HepG2 (cell line): ENCODE measurements around the gene IL4I1. TPM values are rescaled to one million over a fixed set of nuclear protein-coding genes. Genes with fewer than 3 reads are reported as not detected.

Experiments used
- AHR ChIP-seq: IDR thresholded peaks from 2 replicates; pipeline ENCODE4 v1.6.1; 2018; ENCODE audit warnings: missing genetic modification reagents, missing compliant biosample characterization
- CBX1 ChIP-seq: IDR thresholded peaks from one replicate; pipeline ENCODE4 v1.6.1; 2016; ENCODE audit warnings: antibody characterized with exemption, low read depth
- EZH2 ChIP-seq: conservative IDR thresholded peaks from 2 replicates; pipeline ENCODE4 v1.6.1; 2012; ENCODE audit warnings: mild to moderate bottlenecking, low read depth, low read length, moderate library complexity
- GATAD2A ChIP-seq: IDR thresholded peaks from 2 replicates; pipeline ENCODE4 v1.6.1; 2016
- HNF4G ChIP-seq, 2 experiments: sonication (generic) in 1 of 2; formaldehyde crosslinking in 1 of 2; IDR thresholded peaks; 2 replicates each; pipeline versions ENCODE4 v1.4.0 to v1.6.1; 2011 to 2020; ENCODE audit warnings: borderline replicate concordance in 2 of 2, low read depth in 2 of 2, mild to moderate bottlenecking in 2 of 2, low read length in 1 of 2, missing genetic modification reagents in 1 of 2, moderate library complexity in 1 of 2
- HNRNPH1 ChIP-seq: fragments of 200-400 bp; formaldehyde crosslinking; optimal IDR thresholded peaks from 2 replicates; pipeline ENCODE3; 2017; ENCODE audit warnings: mild to moderate bottlenecking, low read depth, low read length
- KMT2B ChIP-seq: IDR thresholded peaks from 2 replicates; pipeline ENCODE4 v1.6.1; 2016; ENCODE audit warnings: missing genetic modification reagents, missing compliant biosample characterization
- NR1H2 ChIP-seq: sonication (generic); formaldehyde crosslinking; IDR thresholded peaks from 2 replicates; pipeline ENCODE4 v1.8.1; 2022; ENCODE audit warnings: low read depth, missing genetic modification reagents, borderline replicate concordance
- PITX1 ChIP-seq: sonication (generic); formaldehyde crosslinking; IDR thresholded peaks from 2 replicates; pipeline ENCODE4 v1.5.1; 2020; ENCODE audit warnings: mild to moderate bottlenecking, missing genetic modification reagents
- POGZ ChIP-seq: sonication (generic); formaldehyde crosslinking; IDR thresholded peaks from 2 replicates; pipeline ENCODE4 v1.4.0; 2020; ENCODE audit warnings: mild to moderate bottlenecking, missing genetic modification reagents
- RFX3 ChIP-seq: IDR thresholded peaks from 2 replicates; pipeline ENCODE4 v1.6.1; 2016; ENCODE audit warnings: missing biosample characterization, missing genetic modification reagents
- RFXANK ChIP-seq: IDR thresholded peaks from 2 replicates; pipeline ENCODE4 v1.6.1; 2016
- SETDB1 ChIP-seq: sonication (generic); formaldehyde crosslinking; IDR thresholded peaks from 2 replicates; pipeline ENCODE4 v1.5.1; 2020; ENCODE audit warnings: missing genetic modification reagents, mild to moderate bottlenecking, borderline replicate concordance
- SMARCE1 ChIP-seq: fragments of 450-650 bp; IDR thresholded peaks from 2 replicates; pipeline ENCODE4 v1.6.1; 2017; ENCODE audit warnings: borderline replicate concordance
- SP1 ChIP-seq, 2 experiments: fragments of 450-650 bp in 1 of 2; sonication (generic) in 1 of 2; formaldehyde crosslinking in 1 of 2; IDR thresholded peaks; 2 replicates each; pipeline versions ENCODE4 v1.4.0 to v1.6.1; 2016 to 2020; ENCODE audit warnings: missing genetic modification reagents in 1 of 2
- TCF7L2 ChIP-seq: IDR thresholded peaks from 2 replicates; pipeline ENCODE4 v1.6.1; 2011; ENCODE audit warnings: mild to moderate bottlenecking, low read depth, low read length, moderate library complexity
- TP53 ChIP-seq: sonication (generic); formaldehyde crosslinking; conservative IDR thresholded peaks from 2 replicates; pipeline ENCODE4 v1.4.0; 2020; ENCODE audit warnings: missing genetic modification reagents
- TRIM24 ChIP-seq: sonication (generic); formaldehyde crosslinking; IDR thresholded peaks from 2 replicates; pipeline ENCODE4 v1.8.0; 2022; ENCODE audit warnings: mild to moderate bottlenecking, missing genetic modification reagents
- YEATS2 ChIP-seq: sonication (generic); formaldehyde crosslinking; IDR thresholded peaks from 2 replicates; pipeline ENCODE4 v1.4.0; 2020; ENCODE audit warnings: missing genetic modification reagents, borderline replicate concordance
- ZKSCAN8 ChIP-seq: IDR thresholded peaks from 2 replicates; pipeline ENCODE4 v1.6.1; 2016; ENCODE audit warnings: borderline replicate concordance, missing genetic modification reagents, missing compliant biosample characterization
- ZNF225 ChIP-seq: sonication (generic); formaldehyde crosslinking; IDR thresholded peaks from 2 replicates; pipeline ENCODE4 v1.4.0; 2020; ENCODE audit warnings: mild to moderate bottlenecking, missing genetic modification reagents
- ZNF547 ChIP-seq: sonication (generic); formaldehyde crosslinking; IDR thresholded peaks from 2 replicates; pipeline ENCODE4 v1.5.1; 2020; ENCODE audit warnings: mild to moderate bottlenecking, missing genetic modification reagents
- ZNF564 ChIP-seq: sonication (generic); formaldehyde crosslinking; IDR thresholded peaks from 2 replicates; pipeline ENCODE4 v1.8.1; 2023; ENCODE audit warnings: mild to moderate bottlenecking, missing genetic modification reagents
- ZNF619 ChIP-seq: sonication (generic); formaldehyde crosslinking; IDR thresholded peaks from 2 replicates; pipeline ENCODE4 v1.4.0; 2020; ENCODE audit warnings: mild to moderate bottlenecking, missing genetic modification reagents
- ZNF674 ChIP-seq: sonication (generic); formaldehyde crosslinking; IDR thresholded peaks from 2 replicates; pipeline ENCODE4 v1.5.0; 2020; ENCODE audit warnings: low read depth, mild to moderate bottlenecking, missing genetic modification reagents
- ZNF841 ChIP-seq: sonication (generic); formaldehyde crosslinking; IDR thresholded peaks from 2 replicates; pipeline ENCODE4 v1.8.1; 2023; ENCODE audit warnings: missing genetic modification reagents, borderline replicate concordance
- polyA plus RNA-seq, 8 experiments: library from polyadenylated mRNA; depleted of rRNA in 3 of 8; stranded (reverse) in 7 of 8; unstranded in 1 of 8; fragments of >200 nt; fragmentation: Illumina TruSeq in 4 of 8; extraction: Trizol in 4 of 8; gene quantifications; 2 replicates each; pipeline versions ENCODE4 v1.2.1 to v1.2.3, GENCODE V29; 2011 to 2016; ENCODE audit warnings: low read depth in 4 of 8, missing spikeins in 1 of 8, mixed read lengths in 1 of 8; ENCODE audit not compliant: insufficient read depth in 1 of 8
- total RNA-seq, 5 experiments: library from RNA; depleted of rRNA; stranded (reverse); fragments of >200 nt; fragmentation: Illumina TruSeq; extraction: Trizol; gene quantifications; 2 replicates each; pipeline ENCODE4 v1.2.3, GENCODE V29; 2016; ENCODE audit warnings: low read depth in 1 of 5
- TF ChIP-seq, protein P1 (sequence below): sonication (generic); formaldehyde crosslinking; conservative IDR thresholded peaks from 2 replicates; pipeline ENCODE4 v1.4.0; 2020; ENCODE audit warnings: missing genetic modification reagents
- TF ChIP-seq, protein P2 (sequence below): sonication (generic); formaldehyde crosslinking; IDR thresholded peaks from 2 replicates; pipeline ENCODE4 v1.5.0; 2020; ENCODE audit warnings: mild to moderate bottlenecking, missing genetic modification reagents

The IL4I1 gene
- total and polyA plus RNA-seq, 2 of the 13 experiments (the other 11 are each of a cell fraction or from before 2014, with no cell fraction given) = not detected

DNA sequence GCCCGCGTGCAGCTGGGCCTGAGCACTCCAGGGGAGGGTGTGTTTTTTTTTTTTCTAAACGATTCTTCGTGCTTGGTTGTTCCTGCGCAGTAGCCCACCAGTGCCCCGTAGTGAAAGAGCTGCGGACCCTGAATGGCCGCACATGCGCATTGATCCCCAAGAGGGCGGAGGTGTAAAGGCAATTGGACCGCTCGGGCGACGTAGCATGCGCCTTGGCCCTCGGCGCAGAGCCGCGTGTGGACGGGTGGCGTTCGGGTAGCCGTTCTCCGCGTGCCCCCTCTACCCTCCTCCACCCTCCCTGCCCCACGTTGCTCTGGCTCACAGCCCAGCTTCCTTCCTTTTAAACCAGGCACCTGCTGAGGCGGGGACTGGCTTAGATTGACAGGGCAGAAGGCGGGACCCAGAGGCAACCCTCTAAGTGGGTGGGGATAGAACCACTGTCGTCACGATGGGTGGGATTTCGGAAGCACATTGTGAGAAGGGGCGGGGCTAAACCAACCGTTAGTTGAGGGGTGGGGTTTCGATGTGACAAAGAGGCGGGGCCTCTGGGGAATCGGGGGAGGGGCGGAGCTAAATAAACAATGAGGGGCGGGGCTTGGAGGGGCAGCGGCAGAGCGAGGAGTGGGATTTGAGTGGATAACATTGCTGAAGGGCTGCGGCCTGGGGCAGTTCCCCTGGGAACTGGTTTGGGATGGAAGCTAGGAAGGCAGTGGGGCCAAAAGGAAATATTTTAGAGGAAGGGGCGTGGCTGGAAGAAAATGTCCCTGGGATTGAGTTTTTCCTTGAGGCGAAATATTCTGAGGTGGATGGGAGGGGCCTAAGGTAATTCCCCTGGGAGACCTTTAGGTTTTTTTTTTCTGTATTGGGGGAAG, 33.2 kb upstream of the IL4I1 start (continued):
- TF ChIP-seq, protein P1, sequence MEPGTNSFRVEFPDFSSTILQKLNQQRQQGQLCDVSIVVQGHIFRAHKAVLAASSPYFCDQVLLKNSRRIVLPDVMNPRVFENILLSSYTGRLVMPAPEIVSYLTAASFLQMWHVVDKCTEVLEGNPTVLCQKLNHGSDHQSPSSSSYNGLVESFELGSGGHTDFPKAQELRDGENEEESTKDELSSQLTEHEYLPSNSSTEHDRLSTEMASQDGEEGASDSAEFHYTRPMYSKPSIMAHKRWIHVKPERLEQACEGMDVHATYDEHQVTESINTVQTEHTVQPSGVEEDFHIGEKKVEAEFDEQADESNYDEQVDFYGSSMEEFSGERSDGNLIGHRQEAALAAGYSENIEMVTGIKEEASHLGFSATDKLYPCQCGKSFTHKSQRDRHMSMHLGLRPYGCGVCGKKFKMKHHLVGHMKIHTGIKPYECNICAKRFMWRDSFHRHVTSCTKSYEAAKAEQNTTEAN (CRISPR knock-in tag) = 0 out of 2 replicates have a peak, but pooled peaks have one; percentile 34
- TF ChIP-seq ZKSCAN8 (CRISPR knock-in tag) (peak; percentile 59; the same call in 1 of the 2 replicates), YEATS2 (peak; percentile 70; the same call in 1 of the 2 replicates), PITX1 (peak; percentile 28; the same call in 1 of the 2 replicates), SETDB1 (CRISPR knock-in tag) (no peak), RFXANK (CRISPR knock-in tag) (no peak), HNRNPH1 (peak; percentile 99), ZNF674 (CRISPR knock-in tag) (no peak; the same call in 1 of the 2 replicates), TCF7L2 (no peak), ZNF547 (CRISPR knock-in tag) (peak; percentile 89), POGZ (CRISPR knock-in tag) (no peak; the same call in 1 of the 2 replicates), SP1 (IDR thresholded peaks at IDR 0.05) (no peak), SP1 (CRISPR knock-in tag; IDR thresholded peaks at IDR 0.05) (peak; percentile 74), RFX3 (CRISPR knock-in tag) (no peak), TP53 (CRISPR knock-in tag) (no peak), GATAD2A (CRISPR knock-in tag) (no peak), TRIM24 (CRISPR knock-in tag) (no peak), ZNF564 (CRISPR knock-in tag) (no peak; the same call in 1 of the 2 replicates), ZNF225 (CRISPR knock-in tag) (peak; percentile 70), NR1H2 (no peak), AHR (CRISPR knock-in tag) (peak; percentile 69; the same call in 1 of the 2 replicates), SMARCE1 (no peak), HNF4G (IDR thresholded peaks at IDR 0.05; ENCODE audit: borderline replicate concordance, low read depth, low read length) (0 out of 2 replicates have a peak, but pooled peaks have one; percentile 5), HNF4G (CRISPR knock-in tag; IDR thresholded peaks at IDR 0.05; ENCODE audit: borderline replicate concordance, low read depth) (no peak), EZH2 (no peak), ZNF841 (CRISPR knock-in tag) (no peak), KMT2B (CRISPR knock-in tag) (peak; percentile 65), ZNF619 (CRISPR knock-in tag) (0 out of 2 replicates have a peak, but pooled peaks have one; percentile 42), CBX1 (peak; percentile 90)
- TF ChIP-seq, protein P2, sequence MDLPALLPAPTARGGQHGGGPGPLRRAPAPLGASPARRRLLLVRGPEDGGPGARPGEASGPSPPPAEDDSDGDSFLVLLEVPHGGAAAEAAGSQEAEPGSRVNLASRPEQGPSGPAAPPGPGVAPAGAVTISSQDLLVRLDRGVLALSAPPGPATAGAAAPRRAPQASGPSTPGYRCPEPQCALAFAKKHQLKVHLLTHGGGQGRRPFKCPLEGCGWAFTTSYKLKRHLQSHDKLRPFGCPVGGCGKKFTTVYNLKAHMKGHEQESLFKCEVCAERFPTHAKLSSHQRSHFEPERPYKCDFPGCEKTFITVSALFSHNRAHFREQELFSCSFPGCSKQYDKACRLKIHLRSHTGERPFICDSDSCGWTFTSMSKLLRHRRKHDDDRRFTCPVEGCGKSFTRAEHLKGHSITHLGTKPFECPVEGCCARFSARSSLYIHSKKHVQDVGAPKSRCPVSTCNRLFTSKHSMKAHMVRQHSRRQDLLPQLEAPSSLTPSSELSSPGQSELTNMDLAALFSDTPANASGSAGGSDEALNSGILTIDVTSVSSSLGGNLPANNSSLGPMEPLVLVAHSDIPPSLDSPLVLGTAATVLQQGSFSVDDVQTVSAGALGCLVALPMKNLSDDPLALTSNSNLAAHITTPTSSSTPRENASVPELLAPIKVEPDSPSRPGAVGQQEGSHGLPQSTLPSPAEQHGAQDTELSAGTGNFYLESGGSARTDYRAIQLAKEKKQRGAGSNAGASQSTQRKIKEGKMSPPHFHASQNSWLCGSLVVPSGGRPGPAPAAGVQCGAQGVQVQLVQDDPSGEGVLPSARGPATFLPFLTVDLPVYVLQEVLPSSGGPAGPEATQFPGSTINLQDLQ (CRISPR knock-in tag) = 0 out of 2 replicates have a peak, but pooled peaks have one; percentile 52
